GM18861 (cell line): ENCODE results near the gene GOLGA1.

Source experiments
- ATAC-seq: cut with Tn5 transposase; IDR thresholded peaks from one replicate; pipeline ENCODE4 v1.9.1; 2021; ENCODE audit not compliant: unreplicated experiment

Gene GOLGA1

GRCh38 chr9:124885551-124885950 is 55.3 kb downstream of the GOLGA1 start:
- no peak for ATAC-seq

- ATAC-seq = no peak
Observed at GRCh38 chr9:124884376-124884775, 56.5 kb downstream of the GOLGA1 start.

DNA sequence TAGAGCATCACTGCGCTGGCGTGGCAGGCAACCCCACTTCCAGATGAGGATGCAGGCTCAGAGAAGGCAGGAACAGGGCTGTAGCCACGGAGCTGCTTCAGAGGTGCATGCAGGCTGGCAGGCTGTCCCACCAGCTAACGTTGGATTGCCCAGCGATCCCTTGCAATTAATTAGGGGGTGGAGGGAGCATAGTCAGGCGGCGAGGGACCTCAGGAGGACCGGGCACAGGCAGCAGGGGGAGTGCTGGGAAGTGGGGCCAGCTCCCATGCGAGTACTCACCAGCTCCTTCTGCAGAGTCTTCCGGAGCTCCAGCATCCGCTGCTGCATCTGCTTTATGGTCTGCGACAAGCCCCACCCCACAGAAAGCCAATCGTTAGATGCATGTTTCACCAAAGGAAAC is 58.7 kb downstream of the GOLGA1 start:
- ATAC-seq = no peak

DNA sequence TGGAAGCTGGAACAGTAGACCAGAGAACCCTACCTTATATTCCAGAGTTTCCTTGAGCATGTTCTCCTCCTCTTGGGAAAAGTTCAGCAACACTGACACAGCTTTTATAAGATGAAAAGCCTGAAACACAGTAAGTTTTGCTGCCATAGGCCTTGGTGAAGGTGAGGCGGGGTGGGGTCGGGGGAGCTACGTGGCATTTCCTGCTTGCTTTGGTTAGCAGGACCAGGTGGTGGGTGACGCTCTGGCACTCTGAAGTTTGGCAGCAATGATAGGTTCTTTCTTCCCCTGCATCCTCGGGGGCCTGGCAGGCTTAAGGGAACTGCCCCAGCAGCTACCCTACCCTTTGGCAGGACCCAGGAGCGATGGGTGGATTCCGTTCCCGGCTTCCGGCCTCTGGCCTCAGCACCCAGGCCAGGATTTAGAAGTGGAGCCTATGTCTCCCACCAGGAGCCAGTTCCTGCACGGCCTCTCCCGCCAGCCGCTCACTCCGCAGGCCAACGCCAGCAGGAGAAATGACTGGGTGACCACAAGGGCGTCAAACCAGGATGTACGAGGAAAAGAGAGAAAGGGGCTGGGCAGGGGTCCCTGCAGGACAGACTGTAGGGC is 59.6 kb downstream of the GOLGA1 start:
- no peak for ATAC-seq

DNA sequence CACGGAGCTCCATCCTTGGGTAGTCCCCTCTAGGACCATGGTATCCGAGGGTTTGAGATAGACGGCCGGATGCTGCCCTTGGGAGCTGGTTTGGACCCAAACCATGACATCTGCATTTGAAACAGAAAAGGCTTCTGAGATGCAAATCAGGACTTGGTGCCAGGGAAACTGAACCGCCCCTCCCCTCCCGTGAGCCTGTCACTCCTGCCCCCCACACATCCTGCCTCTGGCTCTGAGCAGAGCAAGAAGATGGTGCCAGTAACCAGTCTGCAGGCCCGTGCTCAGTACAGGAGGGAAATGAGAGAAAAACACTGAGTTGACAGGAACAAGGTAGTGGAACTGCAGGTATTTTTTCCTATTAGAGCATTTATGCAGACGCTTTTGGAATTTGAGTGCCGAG is 60.4 kb downstream of the GOLGA1 start:
- ATAC-seq = no peak

DNA sequence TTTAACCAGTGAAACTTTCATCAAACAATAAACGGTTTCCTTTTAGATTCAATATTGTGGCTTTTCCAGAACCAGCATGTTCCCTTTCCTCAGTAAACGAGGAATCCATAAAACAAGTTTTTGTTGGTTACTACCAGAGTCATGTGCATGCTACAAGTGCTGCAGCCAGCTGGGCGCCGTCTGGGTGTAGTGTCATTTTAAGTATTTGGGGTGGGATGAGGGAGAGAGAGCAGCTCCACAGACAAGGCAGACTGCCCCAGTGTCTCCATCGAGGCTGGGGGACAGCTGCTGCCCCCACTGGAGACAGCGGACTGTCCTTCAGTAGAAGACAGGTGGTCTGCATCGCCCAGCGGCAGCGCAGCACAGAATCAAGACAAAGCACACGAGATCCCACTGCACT is 61.7 kb downstream of the GOLGA1 start:
- ATAC-seq = no peak

GRCh38 chr9:124878518-124878917 is 62.4 kb downstream of the GOLGA1 start:
- no peak for ATAC-seq

GRCh38 chr9:124878021-124878420 is 62.9 kb downstream of the GOLGA1 start:
- no peak for ATAC-seq

DNA sequence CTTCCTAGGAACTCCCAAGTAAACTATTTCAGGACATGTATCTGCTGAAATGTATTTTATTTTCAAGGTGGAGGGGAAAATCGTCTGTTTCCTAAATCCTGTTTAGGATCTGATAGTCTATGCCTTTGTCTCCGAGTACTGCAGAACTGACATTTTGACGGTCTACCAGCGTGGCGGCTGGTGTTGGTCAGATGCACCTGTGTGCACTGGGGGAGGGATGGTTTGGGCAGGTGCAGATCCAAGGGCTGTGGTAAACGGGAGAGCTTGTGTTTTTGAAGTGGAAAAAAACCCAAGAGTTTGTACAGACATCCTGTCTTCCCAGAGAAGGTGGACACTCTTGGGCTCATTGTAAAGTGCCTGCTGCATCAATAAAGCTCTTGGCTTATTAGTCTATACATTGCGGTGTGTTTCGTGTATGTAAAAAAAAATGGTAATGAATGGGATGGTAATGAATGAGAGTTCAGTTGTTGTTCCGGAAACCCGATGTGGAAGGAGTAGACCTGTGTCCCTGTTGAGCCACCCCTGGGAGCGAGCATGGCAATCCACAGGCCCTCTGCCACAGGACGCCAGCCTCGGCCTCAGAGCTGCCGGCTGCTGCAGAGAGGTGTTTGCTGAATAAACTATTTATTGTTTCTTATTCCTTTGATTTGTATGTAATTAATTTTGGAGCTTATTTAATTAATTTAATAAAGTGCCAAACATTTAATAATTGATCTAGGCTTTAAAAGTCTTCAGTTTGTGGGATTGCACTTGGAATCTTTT is 63.7 kb downstream of the GOLGA1 start:
- no peak for ATAC-seq

GRCh38 chr9:124875501-124875900 is 65.4 kb downstream of the GOLGA1 start:
- no peak for ATAC-seq

GRCh38 chr9:124873664-124874063 is 67.2 kb downstream of the GOLGA1 start:
- ATAC-seq = no peak

- ATAC-seq = no peak
Observed at GRCh38 chr9:124871156-124871561, 69.7 kb downstream of the GOLGA1 start.

DNA sequence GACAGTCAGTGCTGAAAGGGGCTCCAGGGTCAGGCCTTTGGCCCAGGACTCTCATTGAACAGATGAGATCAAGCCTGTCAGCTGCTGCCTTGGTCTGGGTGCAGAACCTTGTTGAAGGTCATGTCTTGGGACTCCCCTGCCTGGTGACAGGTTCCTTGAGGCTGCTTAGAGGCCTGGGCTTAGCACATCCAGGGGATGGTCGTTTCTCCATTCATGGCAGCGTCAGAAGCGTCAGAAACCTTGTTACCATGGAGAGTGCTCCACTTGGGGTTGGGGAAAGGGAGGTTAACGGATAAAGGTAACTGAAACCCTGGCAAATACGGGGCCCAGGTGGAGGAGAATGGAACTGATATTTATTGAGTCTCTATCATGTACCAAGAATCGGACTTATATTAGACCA is 70.2 kb downstream of the GOLGA1 start:
- no peak for ATAC-seq

- ATAC-seq = peak; percentile 40
Observed at GRCh38 chr9:124869986-124870560, 70.8 kb downstream of the GOLGA1 start.

DNA sequence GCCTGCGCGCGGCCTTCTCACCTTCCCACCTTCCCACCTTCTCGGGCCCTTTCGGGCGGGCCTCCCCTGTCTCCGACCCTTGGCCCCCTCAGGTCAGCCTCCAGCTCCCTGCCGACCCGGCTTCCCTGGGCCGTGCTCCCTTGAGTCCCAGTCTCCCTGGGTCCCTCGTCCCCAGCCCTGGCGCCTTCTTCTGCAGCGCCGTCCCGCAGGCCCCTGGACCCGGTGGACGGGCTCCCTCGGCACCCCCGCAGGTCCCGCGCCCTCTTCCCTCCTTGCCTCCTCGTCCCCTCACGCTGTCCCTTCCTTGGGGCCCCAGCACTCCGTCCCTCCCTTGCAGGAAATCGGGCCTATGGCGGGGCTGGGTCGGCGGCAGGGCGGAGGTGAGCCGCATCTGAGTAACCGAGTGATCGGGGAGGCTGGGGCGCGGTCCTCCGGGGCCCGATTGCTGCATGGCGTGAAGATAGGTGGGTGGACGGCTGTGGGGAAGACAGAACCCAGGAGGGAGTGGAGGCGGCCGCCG is 71.4 kb downstream of the GOLGA1 start:
- ATAC-seq = no peak

GRCh38 chr9:124868511-124869465 is 72.1 kb downstream of the GOLGA1 start:
- ATAC-seq = peak; percentile 51

DNA sequence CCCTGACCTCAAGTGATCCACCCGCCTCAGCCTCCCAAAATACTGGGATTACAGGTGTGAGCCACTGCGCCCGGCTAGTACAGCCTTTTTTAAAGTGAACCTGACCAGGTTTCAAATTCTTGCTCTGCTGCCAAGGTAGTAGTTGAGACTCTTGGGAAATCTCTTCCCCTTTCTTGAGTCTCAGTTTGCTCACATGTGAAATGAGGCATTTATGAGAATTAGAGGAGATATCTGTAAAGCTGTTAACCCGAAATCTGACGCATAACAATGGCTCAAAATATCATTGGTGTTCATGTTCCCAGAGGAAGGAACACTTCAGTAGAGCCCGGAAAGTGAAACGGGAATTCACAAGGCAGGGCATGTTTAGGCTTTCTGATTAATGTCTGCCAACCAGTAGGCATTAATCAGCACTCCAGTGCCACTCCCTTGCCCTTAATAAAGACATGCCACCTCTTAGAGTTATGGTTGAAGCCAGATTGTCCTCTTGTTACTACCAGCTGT is 77.5 kb downstream of the GOLGA1 start:
- no peak for ATAC-seq

DNA sequence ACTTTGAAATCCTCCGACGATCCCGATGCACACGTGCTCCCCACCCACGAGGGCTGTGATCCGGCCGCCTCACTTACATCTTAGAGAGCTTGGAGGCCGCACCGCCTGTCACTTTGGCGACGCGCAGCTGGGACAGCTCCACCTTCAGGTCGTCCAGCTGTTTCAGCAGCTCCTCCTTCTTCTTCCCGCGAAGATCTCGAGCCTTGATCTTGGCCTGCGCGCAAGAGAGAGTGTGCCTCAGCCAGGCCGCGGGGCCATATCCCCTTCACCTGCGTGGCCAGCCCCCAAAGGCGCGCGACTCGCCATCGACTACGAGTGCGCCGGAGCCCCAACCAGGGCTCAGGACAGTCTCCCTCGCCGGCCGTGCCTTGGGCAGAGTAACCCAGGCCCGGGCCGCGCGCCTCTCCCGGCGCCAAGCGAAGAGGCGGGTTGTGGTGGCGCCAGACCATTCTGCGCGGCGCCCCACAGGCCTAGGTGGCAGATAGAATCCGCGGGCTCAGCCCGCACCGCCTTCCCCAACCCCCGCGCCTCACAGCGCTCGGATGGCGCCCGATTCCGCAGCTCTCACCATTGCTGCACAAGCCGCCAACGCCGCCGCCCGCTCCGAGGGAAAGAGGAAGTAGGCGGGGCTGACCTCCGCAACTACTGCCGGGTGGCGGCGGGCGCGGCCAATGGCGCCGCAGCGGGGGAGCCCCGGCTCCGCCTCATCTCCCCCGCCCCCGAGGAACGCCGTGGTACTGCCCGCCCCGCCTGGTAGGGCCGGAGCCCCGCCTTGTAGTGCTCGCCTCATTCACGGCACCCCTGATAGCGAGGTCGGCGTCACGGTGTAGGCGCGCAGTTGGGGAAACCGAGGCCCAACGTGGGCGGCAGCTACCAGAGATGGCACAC is 79.3 kb downstream of the GOLGA1 start, which contains the start of the genes ARPC5L and RPL35:
Gene ARPC5L, plus strand, starts transcription at position 789 of the 888 bp plus-strand sequence. CDS start 7,161 bp downstream, outside the sequence.
Gene RPL35, minus strand, starts transcription at position 616 of the 888 bp plus-strand sequence. Its CDS starts 45 bp downstream, at position 571.
- peak; percentile 76 for ATAC-seq

DNA sequence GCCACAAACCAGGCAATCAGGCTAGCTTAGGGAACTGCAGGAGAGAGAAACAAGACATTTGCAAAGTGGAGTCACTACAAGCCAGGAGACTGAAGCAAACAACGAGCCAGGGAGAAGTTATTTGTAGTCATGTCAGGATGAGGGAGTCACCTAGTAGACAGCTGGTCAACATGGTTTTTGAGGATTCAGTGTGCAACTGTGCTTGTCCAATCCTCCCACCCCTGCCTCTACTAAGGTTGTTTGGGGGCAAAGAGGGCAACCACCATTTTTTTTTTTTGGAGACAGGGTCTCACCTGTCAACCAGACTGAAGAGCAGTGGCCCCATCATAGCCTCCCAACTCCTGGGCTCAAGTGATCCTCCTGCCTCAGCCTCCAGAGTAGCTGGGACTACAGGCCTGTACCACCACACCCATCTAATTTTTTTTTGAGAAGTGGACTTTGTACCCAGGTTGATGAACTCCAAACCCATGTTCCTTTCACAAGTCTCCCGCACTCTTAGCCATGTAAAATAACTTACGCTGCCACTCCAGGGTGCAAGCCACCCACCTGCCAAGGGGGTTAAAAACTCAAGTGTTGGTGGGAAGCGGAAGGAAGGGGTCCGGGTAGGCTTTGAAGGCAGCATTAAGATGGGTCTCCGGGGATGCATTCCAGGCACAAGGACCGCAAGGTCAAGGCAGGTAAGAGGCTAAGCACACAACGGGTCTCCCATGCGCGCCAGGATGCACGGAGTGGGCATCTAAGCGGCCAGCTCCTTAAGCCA is 80.1 kb downstream of the GOLGA1 start:
- ATAC-seq = no peak
